HepG2 (cell line): ENCODE data around the gene MYOZ3. TPM values are rescaled to one million over a fixed set of nuclear protein-coding genes. Genes with fewer than 3 reads are reported as not detected.

Experiments
- ATF6 ChIP-seq: sonication (generic); formaldehyde crosslinking; conservative IDR thresholded peaks from 2 replicates; pipeline ENCODE4 v1.4.0; 2020; ENCODE audit warnings: missing genetic modification reagents
- BHLHE40 ChIP-seq: IDR thresholded peaks from 2 replicates; pipeline ENCODE4 v1.6.1; 2011; ENCODE audit warnings: low read length, improper control_type of control experiment
- BRCA1 ChIP-seq: sonication (generic); formaldehyde crosslinking; IDR thresholded peaks from 2 replicates; pipeline ENCODE4 v1.4.0; 2020; ENCODE audit warnings: missing genetic modification reagents
- CHD2 ChIP-seq: IDR thresholded peaks from 2 replicates; pipeline ENCODE4 v1.6.1; 2011; ENCODE audit warnings: low read depth, low read length, improper control_type of control experiment
- FOXP1 ChIP-seq, 2 experiments: fragments of 450-650 bp in 1 of 2; IDR thresholded peaks; 2 replicates each; pipeline ENCODE4 v1.6.1; 2017 to 2018; ENCODE audit warnings: antibody characterized with exemption in 1 of 2
- HNF4A ChIP-seq: sonication (generic); formaldehyde crosslinking; IDR thresholded peaks from 2 replicates; pipeline ENCODE4 v1.4.0; 2020; ENCODE audit warnings: missing genetic modification reagents
- IRX3 ChIP-seq: sonication (generic); formaldehyde crosslinking; IDR thresholded peaks from 2 replicates; pipeline ENCODE4 v1.8.1; 2023; ENCODE audit warnings: mild to moderate bottlenecking, low read depth, missing genetic modification reagents, borderline replicate concordance
- KDM5B ChIP-seq: sonication (generic); formaldehyde crosslinking; IDR thresholded peaks from 2 replicates; pipeline ENCODE4 v1.4.0; 2020; ENCODE audit warnings: missing genetic modification reagents, mild to moderate bottlenecking, borderline replicate concordance
- MBD4 ChIP-seq: IDR thresholded peaks from 2 replicates; pipeline ENCODE4 v1.6.1; 2012; ENCODE audit warnings: low read length, inconsistent platforms, borderline replicate concordance
- MED8 ChIP-seq: sonication (generic); formaldehyde crosslinking; IDR thresholded peaks from 2 replicates; pipeline ENCODE4 v1.8.1; 2023; ENCODE audit warnings: mild to moderate bottlenecking, missing genetic modification reagents; ENCODE audit not compliant: insufficient replicate concordance
- MEIS1 ChIP-seq: sonication (generic); formaldehyde crosslinking; IDR thresholded peaks from 2 replicates; pipeline ENCODE4 v1.9.0; 2021; ENCODE audit warnings: mild to moderate bottlenecking, missing genetic modification reagents, moderate library complexity, borderline replicate concordance
- MIER3 ChIP-seq: IDR thresholded peaks from 2 replicates; pipeline ENCODE4 v1.6.1; 2016; ENCODE audit warnings: missing compliant biosample characterization, borderline replicate concordance
- POLR2A ChIP-seq, 2 experiments: IDR thresholded peaks; 2 replicates each; pipeline ENCODE4 v1.6.1; 2011; ENCODE audit warnings: low read depth in 2 of 2, low read length in 2 of 2, mild to moderate bottlenecking in 1 of 2, moderate library complexity in 1 of 2; ENCODE audit not compliant: insufficient read depth in 1 of 2
- REL ChIP-seq: sonication (generic); formaldehyde crosslinking; conservative IDR thresholded peaks from 2 replicates; pipeline ENCODE4 v1.8.0; 2022; ENCODE audit warnings: mild to moderate bottlenecking, missing genetic modification reagents, moderate library complexity
- REXO4 ChIP-seq: sonication (generic); formaldehyde crosslinking; IDR thresholded peaks from 2 replicates; pipeline ENCODE4 v1.8.0; 2022; ENCODE audit warnings: missing genetic modification reagents, mild to moderate bottlenecking, borderline replicate concordance
- RFXANK ChIP-seq: IDR thresholded peaks from 2 replicates; pipeline ENCODE4 v1.6.1; 2016
- SRY ChIP-seq: sonication (generic); formaldehyde crosslinking; IDR thresholded peaks from 2 replicates; pipeline ENCODE4 v1.8.0; 2022; ENCODE audit warnings: mild to moderate bottlenecking, missing genetic modification reagents
- TAF15 ChIP-seq: fragments of 200-400 bp; formaldehyde crosslinking; IDR thresholded peaks from one replicate; pipeline ENCODE4 v1.6.1; 2018; ENCODE audit warnings: mild to moderate bottlenecking, low read depth, low read length; ENCODE audit not compliant: poor library complexity, severe bottlenecking
- ZNF512B ChIP-seq: sonication (generic); formaldehyde crosslinking; IDR thresholded peaks from 2 replicates; pipeline ENCODE4 v1.5.1; 2020; ENCODE audit warnings: missing genetic modification reagents, mild to moderate bottlenecking, borderline replicate concordance
- ZNF567 ChIP-seq: sonication (generic); formaldehyde crosslinking; IDR thresholded peaks from 2 replicates; pipeline ENCODE4 v1.8.1; 2023; ENCODE audit warnings: mild to moderate bottlenecking, missing genetic modification reagents, borderline replicate concordance
- ZNF891 ChIP-seq: sonication (generic); formaldehyde crosslinking; IDR thresholded peaks from 2 replicates; pipeline ENCODE4 v1.5.0; 2020; ENCODE audit warnings: mild to moderate bottlenecking, missing genetic modification reagents
- polyA plus RNA-seq, 8 experiments: library from polyadenylated mRNA; depleted of rRNA in 3 of 8; stranded (reverse) in 7 of 8; unstranded in 1 of 8; fragments of >200 nt; fragmentation: Illumina TruSeq in 4 of 8; extraction: Trizol in 4 of 8; gene quantifications; 2 replicates each; pipeline versions ENCODE4 v1.2.1 to v1.2.3, GENCODE V29; 2011 to 2016; ENCODE audit warnings: low read depth in 4 of 8, missing spikeins in 1 of 8, mixed read lengths in 1 of 8; ENCODE audit not compliant: insufficient read depth in 1 of 8
- total RNA-seq, 5 experiments: library from RNA; depleted of rRNA; stranded (reverse); fragments of >200 nt; fragmentation: Illumina TruSeq; extraction: Trizol; gene quantifications; 2 replicates each; pipeline ENCODE4 v1.2.3, GENCODE V29; 2016; ENCODE audit warnings: low read depth in 1 of 5
- TF ChIP-seq, protein P1 (sequence below): sonication (generic); formaldehyde crosslinking; IDR thresholded peaks from 2 replicates; pipeline ENCODE4 v1.5.1; 2020; ENCODE audit warnings: mild to moderate bottlenecking, missing genetic modification reagents

MYOZ3 gene
- total and polyA plus RNA-seq, 2 of the 13 experiments (the other 11 are each of a cell fraction or from before 2014, with no cell fraction given) = 0.05 TPM; not detected in 1

GRCh38 chr5:150656191-150657132, 4.6 kb upstream of the MYOZ3 start (continued):
- no peak for TF ChIP-seq TAF15
- no peak for TF ChIP-seq MBD4
- no peak for TF ChIP-seq POLR2A (IDR thresholded peaks at IDR 0.05; ENCODE audit: insufficient read depth in 1 of 2, low read depth in 2 of 2, low read length in 2 of 2)
- TF ChIP-seq RFXANK = 0 out of 2 replicates have a peak, but pooled peaks have one; percentile 42
- TF ChIP-seq ZNF891 (CRISPR knock-in tag) = peak; percentile 36; the same call in 1 of the 2 replicates
- TF ChIP-seq SRY (CRISPR knock-in tag) = no peak
- TF ChIP-seq ATF6 (CRISPR knock-in tag) = no peak
- no peak for TF ChIP-seq IRX3 (CRISPR knock-in tag)
- TF ChIP-seq, protein P1, sequence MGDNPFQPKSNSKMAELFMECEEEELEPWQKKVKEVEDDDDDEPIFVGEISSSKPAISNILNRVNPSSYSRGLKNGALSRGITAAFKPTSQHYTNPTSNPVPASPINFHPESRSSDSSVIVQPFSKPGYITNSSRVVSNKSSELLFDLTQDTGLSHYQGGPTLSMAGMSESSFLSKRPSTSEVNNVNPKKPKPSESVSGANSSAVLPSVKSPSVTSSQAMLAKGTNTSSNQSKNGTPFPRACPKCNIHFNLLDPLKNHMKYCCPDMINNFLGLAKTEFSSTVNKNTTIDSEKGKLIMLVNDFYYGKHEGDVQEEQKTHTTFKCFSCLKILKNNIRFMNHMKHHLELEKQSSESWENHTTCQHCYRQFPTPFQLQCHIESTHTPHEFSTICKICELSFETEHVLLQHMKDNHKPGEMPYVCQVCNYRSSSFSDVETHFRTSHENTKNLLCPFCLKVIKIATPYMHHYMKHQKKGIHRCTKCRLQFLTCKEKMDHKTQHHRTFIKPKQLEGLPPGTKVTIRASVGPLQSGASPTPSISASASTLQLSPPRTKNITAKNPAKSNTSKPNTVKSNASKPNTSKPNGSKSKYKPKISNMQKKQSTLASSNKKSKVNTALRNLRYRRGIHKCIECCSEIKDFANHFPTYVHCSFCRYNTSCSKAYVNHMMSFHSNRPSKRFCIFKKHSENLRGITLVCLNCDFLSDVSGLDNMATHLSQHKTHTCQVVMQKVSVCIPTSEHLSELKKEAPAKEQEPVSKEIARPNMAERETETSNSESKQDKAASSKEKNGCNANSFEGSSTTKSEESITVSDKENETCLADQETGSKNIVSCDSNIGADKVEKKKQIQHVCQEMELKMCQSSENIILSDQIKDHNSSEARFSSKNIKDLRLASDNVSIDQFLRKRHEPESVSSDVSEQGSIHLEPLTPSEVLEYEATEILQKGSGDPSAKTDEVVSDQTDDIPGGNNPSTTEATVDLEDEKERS (CRISPR knock-in tag) = no peak
- no peak for TF ChIP-seq BRCA1
- TF ChIP-seq KDM5B (CRISPR knock-in tag) = peak; percentile 69; the same call in 1 of the 2 replicates
- no peak for TF ChIP-seq MIER3 (CRISPR knock-in tag)
- TF ChIP-seq HNF4A (CRISPR knock-in tag) = no peak
- TF ChIP-seq REL (CRISPR knock-in tag) = no peak
- TF ChIP-seq BHLHE40 = 0 out of 2 replicates have a peak, but pooled peaks have one; percentile 28
- TF ChIP-seq REXO4 = no peak
- TF ChIP-seq ZNF567 (CRISPR knock-in tag) = no peak
- no peak for TF ChIP-seq MED8 (CRISPR knock-in tag)
- no peak for TF ChIP-seq MEIS1 (CRISPR knock-in tag)
- TF ChIP-seq FOXP1 (IDR thresholded peaks at IDR 0.05) = no peak
- TF ChIP-seq FOXP1 (CRISPR knock-in tag; IDR thresholded peaks at IDR 0.05) = no peak
- TF ChIP-seq ZNF512B (CRISPR knock-in tag) = no peak
- TF ChIP-seq CHD2 = no peak
